ENCODE measurements around the gene FAM131B. TPM values are rescaled to one million over a fixed set of nuclear protein-coding genes. Genes with fewer than 3 reads are reported as not detected.
"Not testable (repeated sequence)": the region's sequence is repeated elsewhere in the genome, so short reads cannot be mapped to it uniquely, and the experiment has no call there.

FAM131B gene
- total RNA-seq, 1 donor = 3.2 TPM

GRCh38 chr7:143394068-143394467, 31.6 kb upstream of the FAM131B start:
- no peak for DNase-seq (ENCODE audit: low read depth)
- TF ChIP-seq, protein P1, sequence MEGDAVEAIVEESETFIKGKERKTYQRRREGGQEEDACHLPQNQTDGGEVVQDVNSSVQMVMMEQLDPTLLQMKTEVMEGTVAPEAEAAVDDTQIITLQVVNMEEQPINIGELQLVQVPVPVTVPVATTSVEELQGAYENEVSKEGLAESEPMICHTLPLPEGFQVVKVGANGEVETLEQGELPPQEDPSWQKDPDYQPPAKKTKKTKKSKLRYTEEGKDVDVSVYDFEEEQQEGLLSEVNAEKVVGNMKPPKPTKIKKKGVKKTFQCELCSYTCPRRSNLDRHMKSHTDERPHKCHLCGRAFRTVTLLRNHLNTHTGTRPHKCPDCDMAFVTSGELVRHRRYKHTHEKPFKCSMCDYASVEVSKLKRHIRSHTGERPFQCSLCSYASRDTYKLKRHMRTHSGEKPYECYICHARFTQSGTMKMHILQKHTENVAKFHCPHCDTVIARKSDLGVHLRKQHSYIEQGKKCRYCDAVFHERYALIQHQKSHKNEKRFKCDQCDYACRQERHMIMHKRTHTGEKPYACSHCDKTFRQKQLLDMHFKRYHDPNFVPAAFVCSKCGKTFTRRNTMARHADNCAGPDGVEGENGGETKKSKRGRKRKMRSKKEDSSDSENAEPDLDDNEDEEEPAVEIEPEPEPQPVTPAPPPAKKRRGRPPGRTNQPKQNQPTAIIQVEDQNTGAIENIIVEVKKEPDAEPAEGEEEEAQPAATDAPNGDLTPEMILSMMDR (IDR thresholded peaks at IDR 0.05; ENCODE audit: insufficient read depth, low read length) = no peak
- H3K4me3 ChIP-seq (ENCODE audit: low read depth, low read length) = no peak overlapping the region

DNA sequence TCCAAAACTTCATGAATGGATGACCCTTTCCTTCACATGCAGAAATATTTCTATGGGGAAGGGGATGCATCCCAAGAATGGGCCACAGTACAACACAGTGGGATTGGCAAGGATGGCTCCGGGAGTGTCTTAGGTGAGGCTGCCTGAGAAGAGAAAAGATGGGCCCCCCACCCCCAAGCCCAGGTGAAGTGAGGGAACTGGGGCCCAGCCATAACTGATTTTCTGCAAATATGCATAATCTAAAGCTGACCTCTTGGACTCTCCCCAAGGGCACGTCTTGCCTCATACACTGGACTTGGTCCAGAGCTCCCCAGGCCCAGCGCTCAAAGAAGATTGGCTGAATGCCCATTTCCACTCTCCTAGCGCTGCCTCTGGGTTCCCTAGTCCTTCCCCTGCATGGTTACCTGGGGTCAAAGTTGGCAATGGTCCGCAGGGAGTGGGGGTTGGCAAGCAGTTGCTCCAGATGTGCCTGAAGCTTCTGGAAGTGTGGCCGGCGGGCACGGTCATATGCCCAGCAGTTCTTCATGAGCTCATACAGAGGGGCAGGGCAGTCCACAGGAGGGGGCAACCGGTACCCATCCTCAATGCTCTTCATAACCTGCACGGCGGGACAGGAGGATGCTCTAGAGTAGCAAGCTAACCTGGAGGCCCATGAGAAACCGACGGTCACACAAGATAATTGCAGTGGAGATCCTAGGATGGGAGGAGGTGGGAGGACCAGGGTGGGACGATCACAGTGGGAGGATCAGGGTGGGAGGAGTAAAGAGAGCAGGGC, 30.9 kb upstream of the FAM131B start:
- H3K4me3 ChIP-seq (ENCODE audit: low read depth, low read length) = no peak overlapping the region
- TF ChIP-seq, protein P1 (IDR thresholded peaks at IDR 0.05; ENCODE audit: insufficient read depth, low read length) = no peak
- DNase-seq (ENCODE audit: low read depth) = peak; percentile 53

- DNase-seq (ENCODE audit: low read depth) = no peak
Measured at GRCh38 chr7:143392875-143393266, 30.4 kb upstream of the FAM131B start.

DNA sequence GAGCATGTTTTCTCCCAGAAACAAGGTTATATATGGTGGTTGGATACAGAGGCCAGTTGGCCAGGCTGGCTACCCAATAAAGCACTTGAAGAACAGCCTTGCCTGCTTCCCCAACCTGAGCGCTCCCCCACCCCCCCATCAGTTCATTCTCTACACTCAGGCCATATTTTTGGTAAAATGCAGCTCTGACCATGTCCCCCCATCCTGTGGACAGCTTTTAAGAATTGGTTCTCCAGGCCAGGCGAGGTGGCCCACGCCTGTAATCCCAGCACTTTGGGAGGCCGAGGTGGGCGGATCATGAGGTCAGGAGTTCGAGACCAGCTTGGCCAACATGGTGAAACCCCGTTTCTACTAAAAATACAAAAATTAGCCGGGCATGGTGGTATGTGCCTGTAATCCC, 29.9 kb upstream of the FAM131B start:
- DNase-seq (ENCODE audit: low read depth); H3K4me3 ChIP-seq (ENCODE audit: low read depth, low read length): not testable (repeated sequence)

More at GRCh38 chr7:143392875-143393266, 30.4 kb upstream of the FAM131B start:
- TF ChIP-seq, protein P1 (IDR thresholded peaks at IDR 0.05; ENCODE audit: insufficient read depth, low read length) = no peak
- no peak overlapping the region for H3K4me3 ChIP-seq (ENCODE audit: low read depth, low read length)

- TF ChIP-seq, protein P1 (IDR thresholded peaks at IDR 0.05; ENCODE audit: insufficient read depth, low read length) = no peak
- peak; percentile 95 for DNase-seq (ENCODE audit: low read depth)
- peak overlapping the region; percentile 40 for H3K4me3 ChIP-seq (ENCODE audit: low read depth, low read length)
Measured at GRCh38 chr7:143391462-143392404, 29.2 kb upstream of the FAM131B start.

GRCh38 chr7:143390773-143391317, 28.3 kb upstream of the FAM131B start:
- no peak for DNase-seq (ENCODE audit: low read depth)
- no peak overlapping the region for H3K4me3 ChIP-seq (ENCODE audit: low read depth, low read length)
- TF ChIP-seq, protein P1 (IDR thresholded peaks at IDR 0.05; ENCODE audit: insufficient read depth, low read length) = no peak
